BE2C (cell line): ENCODE results near the gene LUC7L3.
"Not testable (repeated sequence)": the region's sequence is repeated elsewhere in the genome, so short reads cannot be mapped to it uniquely, and the experiment has no call there.

Experiments
- DNase-seq: peaks from one replicate; pipeline ENCODE4 v3.0.0-alpha.2; 2020
- H3K27me3 ChIP-seq: fragments of 250-450 bp; sonication (Bioruptor Pico); 2 replicates; pipeline ENCODE4 v1.5.1; 2020; ENCODE audit warnings: mild to moderate bottlenecking
- H3K36me3 ChIP-seq: fragments of 250-450 bp; sonication (Bioruptor Pico); 2 replicates; pipeline ENCODE4 v1.5.1; 2020; ENCODE audit warnings: mild to moderate bottlenecking
- H3K4me1 ChIP-seq: fragments of 250-450 bp; sonication (Bioruptor Pico); 2 replicates; pipeline ENCODE4 v1.5.1; 2020
- H3K4me3 ChIP-seq: 2 replicates; pipeline ENCODE4 v1.5.1; 2011; ENCODE audit warnings: low read depth, low read length
- H3K9me3 ChIP-seq: fragments of 250-450 bp; sonication (Bioruptor Pico); 2 replicates; pipeline ENCODE4 v1.5.1; 2020
- TF ChIP-seq, protein P1 (sequence below): IDR thresholded peaks from 2 replicates; pipeline ENCODE4 v1.5.1; 2012; ENCODE audit warnings: mild to moderate bottlenecking, low read depth, low read length

Gene LUC7L3

DNA sequence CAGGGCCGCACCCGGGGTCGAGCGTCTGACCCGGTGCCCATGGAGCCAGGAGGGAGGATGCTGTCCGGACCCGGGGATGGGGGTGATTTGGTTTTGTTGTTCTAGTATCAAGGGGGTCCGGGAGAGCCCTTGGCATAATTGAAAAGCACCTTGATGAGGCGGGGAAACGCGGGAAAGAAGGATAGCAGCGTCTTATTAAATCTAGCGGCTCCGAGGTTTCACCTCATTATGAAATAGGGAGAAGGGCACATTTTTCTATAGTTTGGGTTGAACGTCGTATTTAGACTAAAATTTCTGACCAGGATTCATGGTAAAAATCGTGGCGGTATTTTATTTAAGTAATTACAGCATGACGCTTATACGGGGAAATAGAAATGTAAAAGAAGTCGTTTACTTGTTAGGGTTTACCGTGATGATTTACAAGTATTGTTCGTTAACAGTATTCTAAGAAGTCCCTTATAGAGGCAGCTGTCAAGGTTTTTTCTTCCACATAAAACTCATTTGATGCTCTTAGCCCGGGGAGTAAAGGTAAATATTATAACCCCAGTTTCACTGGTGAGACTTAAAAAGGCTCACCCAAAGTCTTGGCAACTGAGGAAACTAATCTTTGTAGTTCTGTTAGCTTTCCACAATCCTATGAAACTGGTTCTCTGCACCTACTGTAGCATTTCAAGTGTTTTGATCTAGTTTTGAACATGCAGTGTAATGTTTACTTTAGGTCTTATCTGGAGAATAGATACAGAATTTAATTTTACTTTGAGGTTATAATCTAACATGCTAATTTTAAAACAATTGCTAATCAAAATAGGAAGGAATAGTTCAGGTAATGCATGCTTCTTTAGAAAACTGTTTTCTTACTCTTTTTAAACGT, 756 bp downstream of the LUC7L3 start:
- Histone ChIP-seq H3K36me3 (peaks cover 13% of the 10 kb centered on the region), H3K27me3 (no peaks in the 10 kb centered on the region), H3K4me1 (peaks cover 12% of the 10 kb centered on the region), H3K9me3 (no peaks in the 10 kb centered on the region), H3K4me3 (peak overlapping the region; percentile 91)
- TF ChIP-seq, protein P1, sequence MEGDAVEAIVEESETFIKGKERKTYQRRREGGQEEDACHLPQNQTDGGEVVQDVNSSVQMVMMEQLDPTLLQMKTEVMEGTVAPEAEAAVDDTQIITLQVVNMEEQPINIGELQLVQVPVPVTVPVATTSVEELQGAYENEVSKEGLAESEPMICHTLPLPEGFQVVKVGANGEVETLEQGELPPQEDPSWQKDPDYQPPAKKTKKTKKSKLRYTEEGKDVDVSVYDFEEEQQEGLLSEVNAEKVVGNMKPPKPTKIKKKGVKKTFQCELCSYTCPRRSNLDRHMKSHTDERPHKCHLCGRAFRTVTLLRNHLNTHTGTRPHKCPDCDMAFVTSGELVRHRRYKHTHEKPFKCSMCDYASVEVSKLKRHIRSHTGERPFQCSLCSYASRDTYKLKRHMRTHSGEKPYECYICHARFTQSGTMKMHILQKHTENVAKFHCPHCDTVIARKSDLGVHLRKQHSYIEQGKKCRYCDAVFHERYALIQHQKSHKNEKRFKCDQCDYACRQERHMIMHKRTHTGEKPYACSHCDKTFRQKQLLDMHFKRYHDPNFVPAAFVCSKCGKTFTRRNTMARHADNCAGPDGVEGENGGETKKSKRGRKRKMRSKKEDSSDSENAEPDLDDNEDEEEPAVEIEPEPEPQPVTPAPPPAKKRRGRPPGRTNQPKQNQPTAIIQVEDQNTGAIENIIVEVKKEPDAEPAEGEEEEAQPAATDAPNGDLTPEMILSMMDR = no peak
- DNase-seq = no peak

DNA sequence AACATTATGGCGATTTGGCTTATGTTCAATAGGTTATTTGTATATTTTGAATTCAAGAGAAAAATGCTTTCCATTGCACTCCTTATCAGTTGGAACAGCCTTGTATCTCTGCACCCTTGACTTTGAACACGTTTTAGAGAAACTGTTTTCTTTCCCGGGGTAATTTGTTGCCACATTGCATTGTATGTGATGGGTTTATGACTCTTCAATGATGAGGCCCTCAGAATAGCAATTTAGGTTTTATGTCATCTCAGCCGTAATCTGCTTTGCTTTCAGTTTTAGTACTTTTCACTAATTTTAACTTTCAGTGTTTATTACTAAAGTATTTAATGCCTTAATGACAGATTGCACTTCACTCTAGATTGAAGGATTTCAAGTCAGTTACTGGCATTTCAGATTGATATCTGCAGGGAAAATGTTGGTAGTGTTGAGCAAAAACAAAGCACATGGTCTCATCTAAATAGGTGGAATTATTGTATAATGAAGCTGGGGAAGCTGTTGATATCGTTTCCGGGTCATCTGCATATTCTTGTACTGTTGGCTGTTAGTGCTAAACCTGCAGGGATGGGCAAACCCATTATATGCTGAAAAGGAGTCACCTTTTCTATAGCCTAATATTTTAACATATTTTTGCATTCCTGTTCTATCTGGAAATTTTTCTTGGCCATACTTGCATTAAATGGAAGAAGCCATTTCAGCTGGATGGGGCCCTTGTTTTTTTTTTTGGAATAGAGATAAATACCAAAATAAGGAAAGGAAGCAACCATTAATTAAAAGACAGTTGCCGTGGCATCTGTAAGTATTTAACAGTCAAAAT, 2.0 kb downstream of the LUC7L3 start:
- Histone ChIP-seq H3K9me3 (no peaks in the 10 kb centered on the region), H3K4me1 (peaks cover 6% of the 10 kb centered on the region), H3K4me3 (peak overlapping the region; percentile 91), H3K27me3 (no peaks in the 10 kb centered on the region), H3K36me3 (peaks cover 15% of the 10 kb centered on the region)
- DNase-seq = no peak
- TF ChIP-seq, protein P1 = no peak

DNA sequence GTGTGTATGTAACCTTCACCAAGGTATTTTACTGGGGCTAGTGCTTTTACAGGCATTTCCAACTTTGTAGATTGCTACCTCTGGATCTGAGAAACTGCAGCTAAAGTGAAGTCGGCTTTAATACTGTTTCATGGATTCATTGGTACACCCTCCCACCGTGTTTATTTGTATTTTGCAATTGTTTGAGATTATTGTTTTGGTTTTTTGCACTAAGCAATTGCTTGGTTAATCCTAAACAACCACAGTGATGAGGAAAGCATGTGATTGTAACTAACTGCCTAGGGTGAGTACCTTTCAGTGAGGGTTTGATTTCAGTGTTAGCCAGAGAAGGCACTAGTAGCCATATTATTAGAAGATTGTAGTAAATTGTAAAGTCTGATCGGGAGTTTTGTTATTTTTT, 3.3 kb downstream of the LUC7L3 start:
- TF ChIP-seq, protein P1 = no peak
- H3K4me1 ChIP-seq = peaks cover 6% of the 10 kb centered on the region
- H3K27me3 ChIP-seq = no peaks in the 10 kb centered on the region
- no peaks in the 10 kb centered on the region for H3K9me3 ChIP-seq
- DNase-seq = no peak
- H3K36me3 ChIP-seq = peaks cover 19% of the 10 kb centered on the region
- peak overlapping the region; percentile 25 for H3K4me3 ChIP-seq

DNA sequence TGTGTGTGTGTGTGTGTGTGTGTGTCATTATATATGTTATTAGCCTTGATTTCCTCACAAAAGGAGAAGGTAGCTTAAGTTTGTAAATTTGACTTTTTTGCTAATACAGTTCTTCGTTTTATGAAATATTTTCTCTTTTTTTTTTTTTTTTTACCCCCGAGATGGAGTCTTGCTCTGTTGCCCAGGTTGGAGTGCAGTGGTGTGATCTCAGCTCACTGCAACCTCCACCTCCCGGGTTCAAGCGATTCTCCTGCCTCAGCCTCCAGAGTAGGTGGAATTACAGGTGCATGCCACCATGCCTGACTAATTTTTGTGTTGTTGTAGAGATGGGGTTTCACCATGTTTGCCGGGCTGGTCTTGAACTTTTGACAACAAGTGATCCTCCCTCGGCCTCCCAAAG, 5.2 kb downstream of the LUC7L3 start:
- H3K27me3 ChIP-seq, H3K4me3 ChIP-seq, DNase-seq, H3K4me1 ChIP-seq, H3K9me3 ChIP-seq: not testable (repeated sequence)
- H3K36me3 ChIP-seq = peaks cover 28% of the 10 kb centered on the region

DNA sequence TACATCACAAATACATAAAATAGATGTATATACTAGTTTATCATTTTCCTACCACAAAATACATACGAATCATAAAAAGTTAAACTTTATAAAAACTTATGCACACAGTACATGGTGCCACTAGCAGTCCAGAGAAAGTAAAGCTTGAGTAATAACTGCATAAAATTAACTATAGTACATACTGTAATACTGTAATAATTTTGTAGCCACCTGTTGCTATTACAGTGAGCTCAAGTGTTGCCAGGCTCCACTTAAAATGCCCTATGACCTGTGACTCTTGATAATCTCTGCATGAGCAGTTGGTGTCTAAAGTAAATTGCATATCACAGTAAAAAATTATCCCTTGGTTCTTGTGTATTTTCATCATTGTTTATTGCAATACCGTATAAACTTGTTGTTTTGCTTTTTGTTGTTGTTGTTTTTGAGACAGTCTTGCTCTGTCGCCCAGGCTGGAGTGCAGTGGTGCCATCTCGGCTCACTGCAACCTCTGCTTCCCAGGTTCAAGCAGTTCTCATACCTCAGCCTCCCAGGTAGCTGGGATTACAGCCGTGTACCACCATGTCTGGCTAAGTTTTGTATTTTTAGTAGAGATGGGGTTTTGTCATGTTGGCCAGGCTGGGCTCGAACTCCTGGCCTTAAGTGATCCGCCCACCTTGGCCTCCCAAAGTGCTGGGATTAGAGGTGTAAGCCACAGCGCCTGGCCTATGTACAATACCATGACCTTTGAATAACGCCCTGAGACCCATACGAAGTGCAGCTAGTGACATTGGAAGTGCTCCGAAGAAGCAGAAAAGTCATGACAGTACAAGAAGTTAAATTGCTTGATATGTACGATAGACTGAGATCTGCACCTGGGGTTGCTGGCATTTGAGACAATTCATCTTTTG, 6.6 kb downstream of the LUC7L3 start:
- TF ChIP-seq, protein P1 = no peak
- peaks cover 10% of the 10 kb centered on the region for H3K4me1 ChIP-seq
- peaks cover 28% of the 10 kb centered on the region for H3K36me3 ChIP-seq
- no peaks in the 10 kb centered on the region for H3K27me3 ChIP-seq
- no peak overlapping the region for H3K4me3 ChIP-seq
- DNase-seq = no peak
- H3K9me3 ChIP-seq = no peaks in the 10 kb centered on the region

DNA sequence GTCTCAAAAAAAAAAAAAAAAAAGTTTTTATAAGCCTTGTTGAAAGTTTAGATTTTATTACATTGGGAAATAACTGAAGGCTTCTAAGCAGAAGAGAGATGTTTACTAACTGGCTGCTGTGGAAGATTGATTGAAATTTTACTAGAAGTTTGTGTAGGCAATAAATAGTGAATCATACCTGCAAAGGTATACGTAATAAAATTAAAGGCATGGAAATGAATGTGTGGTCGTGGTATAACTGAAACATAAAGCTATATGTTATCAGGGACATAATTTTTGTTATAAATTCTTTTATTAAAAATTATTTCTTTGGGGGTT, 8.7 kb downstream of the LUC7L3 start:
- H3K4me1 ChIP-seq = peaks cover 15% of the 10 kb centered on the region
- no peak for DNase-seq
- no peak overlapping the region for H3K4me3 ChIP-seq
- peaks cover 24% of the 10 kb centered on the region for H3K36me3 ChIP-seq
- no peaks in the 10 kb centered on the region for H3K27me3 ChIP-seq
- no peaks in the 10 kb centered on the region for H3K9me3 ChIP-seq
- TF ChIP-seq, protein P1 = no peak
